ENCODE results near the gene PTBP3. TPM values are rescaled to one million over a fixed set of nuclear protein-coding genes. Genes with fewer than 3 reads are reported as not detected.

The PTBP3 gene
- total RNA-seq, 1 experiment from 2014 or later: 172 TPM

- TF ChIP-seq, protein P1, sequence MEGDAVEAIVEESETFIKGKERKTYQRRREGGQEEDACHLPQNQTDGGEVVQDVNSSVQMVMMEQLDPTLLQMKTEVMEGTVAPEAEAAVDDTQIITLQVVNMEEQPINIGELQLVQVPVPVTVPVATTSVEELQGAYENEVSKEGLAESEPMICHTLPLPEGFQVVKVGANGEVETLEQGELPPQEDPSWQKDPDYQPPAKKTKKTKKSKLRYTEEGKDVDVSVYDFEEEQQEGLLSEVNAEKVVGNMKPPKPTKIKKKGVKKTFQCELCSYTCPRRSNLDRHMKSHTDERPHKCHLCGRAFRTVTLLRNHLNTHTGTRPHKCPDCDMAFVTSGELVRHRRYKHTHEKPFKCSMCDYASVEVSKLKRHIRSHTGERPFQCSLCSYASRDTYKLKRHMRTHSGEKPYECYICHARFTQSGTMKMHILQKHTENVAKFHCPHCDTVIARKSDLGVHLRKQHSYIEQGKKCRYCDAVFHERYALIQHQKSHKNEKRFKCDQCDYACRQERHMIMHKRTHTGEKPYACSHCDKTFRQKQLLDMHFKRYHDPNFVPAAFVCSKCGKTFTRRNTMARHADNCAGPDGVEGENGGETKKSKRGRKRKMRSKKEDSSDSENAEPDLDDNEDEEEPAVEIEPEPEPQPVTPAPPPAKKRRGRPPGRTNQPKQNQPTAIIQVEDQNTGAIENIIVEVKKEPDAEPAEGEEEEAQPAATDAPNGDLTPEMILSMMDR (IDR thresholded peaks at IDR 0.05; ENCODE audit: insufficient read depth in 1 of 2, low read depth in 1 of 2, low read length in 1 of 2, severe bottlenecking in 1 of 2, unreplicated experiment in 1 of 2): no peak
- Mint-ChIP-seq H3K27me3 (ENCODE audit: insufficient read depth, unreplicated experiment) (no peaks in the 10 kb centered on the region), H3K27ac (ENCODE audit: unreplicated experiment) (no peak overlapping the region), H3K4me3 (ENCODE audit: unreplicated experiment) (no peak overlapping the region), H3K36me3 (ENCODE audit: insufficient read depth, unreplicated experiment) (peaks cover 10% of the 10 kb centered on the region), H3K9me3 (ENCODE audit: unreplicated experiment) (peaks cover 6% of the 10 kb centered on the region), H3K4me1 (ENCODE audit: low read depth, unreplicated experiment) (no peaks in the 10 kb centered on the region)
- 0 out of 2 replicates have a peak, but pooled peaks cover 5% of the 10 kb centered on the region for H3K9me3 ChIP-seq
- no TSS peak for BruUV-seq (replicated peaks)
- H3K27me3 ChIP-seq (replicated peaks; ENCODE audit: control insufficient read depth, insufficient read depth, low read length): no peaks in the 10 kb centered on the region
- ChIA-PET POLR2A (no interaction called here), CTCF (no interaction called here)
- peaks cover 24% of the 10 kb centered on the region for H3K4me1 ChIP-seq
- no peak for DNase-seq
- H3K4me3 ChIP-seq (ENCODE audit: low read depth, low read length): no peak overlapping the region
- H3K36me3 ChIP-seq (ENCODE audit: control insufficient read depth, insufficient read depth, low read length): no peaks in the 10 kb centered on the region
- intact Hi-C loops (cut with micrococcal nuclease; ENCODE audit: unreplicated experiment): no loop called here
Observed at GRCh38 chr9:112352209-112352608, 18.8 kb upstream of the PTBP3 start.

GRCh38 chr9:112351184-112351583, 17.8 kb upstream of the PTBP3 start:
- POLR2A ChIA-PET: no interaction called here
- no peaks in the 10 kb centered on the region for H3K27me3 Mint-ChIP-seq (ENCODE audit: insufficient read depth, unreplicated experiment)

DNA sequence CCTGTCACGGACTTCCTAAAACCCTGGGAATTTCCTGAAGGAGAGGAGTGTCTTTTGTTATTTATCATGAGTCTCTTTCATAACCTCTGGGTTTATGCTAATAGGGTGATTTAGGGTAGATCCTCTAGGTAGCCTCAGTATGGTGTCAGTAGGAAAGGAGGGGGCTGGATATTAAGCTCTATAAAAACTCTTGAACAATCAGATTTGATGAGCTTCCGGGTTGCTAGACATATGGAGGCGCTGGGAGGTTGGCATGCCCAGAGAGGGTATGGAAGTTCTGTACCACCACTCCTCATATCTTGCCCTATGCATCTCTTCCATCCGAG, 15.6 kb upstream of the PTBP3 start:
- Mint-ChIP-seq H3K4me3 (ENCODE audit: unreplicated experiment) (peak overlapping the region; percentile 72), H3K4me1 (ENCODE audit: low read depth, unreplicated experiment) (no peaks in the 10 kb centered on the region), H3K36me3 (ENCODE audit: insufficient read depth, unreplicated experiment) (peaks cover 14% of the 10 kb centered on the region), H3K27ac (ENCODE audit: unreplicated experiment) (peak overlapping the region; percentile 76), H3K27me3 (ENCODE audit: insufficient read depth, unreplicated experiment) (no peaks in the 10 kb centered on the region), H3K9me3 (ENCODE audit: unreplicated experiment) (peaks cover 6% of the 10 kb centered on the region)
- TF ChIP-seq, protein P1 (IDR thresholded peaks at IDR 0.05; ENCODE audit: insufficient read depth in 1 of 2, low read depth in 1 of 2, low read length in 1 of 2, severe bottlenecking in 1 of 2, unreplicated experiment in 1 of 2): no peak
- Histone ChIP-seq H3K9me3 (0 out of 2 replicates have a peak, but pooled peaks cover 5% of the 10 kb centered on the region), H3K4me3 (ENCODE audit: low read depth, low read length) (no peak overlapping the region; the same call in 1 of the 2 replicates), H3K36me3 (ENCODE audit: control insufficient read depth, insufficient read depth, low read length) (no peaks in the 10 kb centered on the region), H3K27me3 (replicated peaks; ENCODE audit: control insufficient read depth, insufficient read depth, low read length) (no peaks in the 10 kb centered on the region), H3K4me1 (peaks cover 24% of the 10 kb centered on the region)
- intact Hi-C loops (cut with micrococcal nuclease; ENCODE audit: unreplicated experiment): no loop called here
- CTCF ChIA-PET: no interaction called here
- POLR2A ChIA-PET: no interaction called here
- no TSS peak for BruUV-seq (replicated peaks)
- DNase-seq: no peak

More at GRCh38 chr9:112351184-112351583, 17.8 kb upstream of the PTBP3 start:
- no peak for DNase-seq
- peaks cover 6% of the 10 kb centered on the region for H3K9me3 Mint-ChIP-seq (ENCODE audit: unreplicated experiment)
- peaks cover 10% of the 10 kb centered on the region for H3K36me3 Mint-ChIP-seq (ENCODE audit: insufficient read depth, unreplicated experiment)
- H3K4me1 Mint-ChIP-seq (ENCODE audit: low read depth, unreplicated experiment): no peaks in the 10 kb centered on the region
- Histone ChIP-seq H3K4me3 (ENCODE audit: low read depth, low read length) (no peak overlapping the region), H3K4me1 (peaks cover 24% of the 10 kb centered on the region), H3K9me3 (0 out of 2 replicates have a peak, but pooled peaks cover 5% of the 10 kb centered on the region), H3K36me3 (ENCODE audit: control insufficient read depth, insufficient read depth, low read length) (no peaks in the 10 kb centered on the region), H3K27me3 (replicated peaks; ENCODE audit: control insufficient read depth, insufficient read depth, low read length) (no peaks in the 10 kb centered on the region)
- intact Hi-C loops (cut with micrococcal nuclease; ENCODE audit: unreplicated experiment): no loop called here
- H3K4me3 Mint-ChIP-seq (ENCODE audit: unreplicated experiment): no peak overlapping the region
- CTCF ChIA-PET: no interaction called here
- BruUV-seq (replicated peaks): no TSS peak
- H3K27ac Mint-ChIP-seq (ENCODE audit: unreplicated experiment): no peak overlapping the region
- TF ChIP-seq, protein P1 (IDR thresholded peaks at IDR 0.05; ENCODE audit: insufficient read depth in 1 of 2, low read depth in 1 of 2, low read length in 1 of 2, severe bottlenecking in 1 of 2, unreplicated experiment in 1 of 2): no peak
